ENCODE data around the gene PCDHA1.

PCDHA1 gene

DNA sequence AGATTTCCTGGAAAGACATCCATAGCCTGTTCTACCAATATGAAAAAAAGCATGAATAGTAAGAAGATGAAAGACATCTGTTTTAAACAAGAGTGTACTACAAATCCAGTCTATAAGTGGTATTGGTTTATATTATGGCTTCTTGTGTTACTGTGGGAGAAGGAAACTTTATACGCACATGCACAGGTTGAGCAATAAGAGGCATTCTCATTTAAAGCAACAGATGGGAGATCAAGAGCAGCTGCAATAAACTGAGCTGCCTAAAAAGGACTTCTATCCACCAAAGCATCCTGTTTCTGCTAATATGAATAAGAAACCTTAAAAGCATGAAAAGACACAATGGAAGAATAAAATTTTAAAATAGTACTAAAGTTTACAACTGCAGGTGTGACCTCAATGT, 256.6 kb downstream of the PCDHA1 start:
- no peak overlapping the region for H3K4me3 ChIP-seq (ENCODE audit: control insufficient read depth, low read depth, low read length)
- no peak for DNase-seq (ENCODE audit: low read depth)
- no peak for TF ChIP-seq CTCF (IDR thresholded peaks at IDR 0.05; ENCODE audit: control insufficient read depth, insufficient read depth, low read depth, low read length, missing control alignments)

DNA sequence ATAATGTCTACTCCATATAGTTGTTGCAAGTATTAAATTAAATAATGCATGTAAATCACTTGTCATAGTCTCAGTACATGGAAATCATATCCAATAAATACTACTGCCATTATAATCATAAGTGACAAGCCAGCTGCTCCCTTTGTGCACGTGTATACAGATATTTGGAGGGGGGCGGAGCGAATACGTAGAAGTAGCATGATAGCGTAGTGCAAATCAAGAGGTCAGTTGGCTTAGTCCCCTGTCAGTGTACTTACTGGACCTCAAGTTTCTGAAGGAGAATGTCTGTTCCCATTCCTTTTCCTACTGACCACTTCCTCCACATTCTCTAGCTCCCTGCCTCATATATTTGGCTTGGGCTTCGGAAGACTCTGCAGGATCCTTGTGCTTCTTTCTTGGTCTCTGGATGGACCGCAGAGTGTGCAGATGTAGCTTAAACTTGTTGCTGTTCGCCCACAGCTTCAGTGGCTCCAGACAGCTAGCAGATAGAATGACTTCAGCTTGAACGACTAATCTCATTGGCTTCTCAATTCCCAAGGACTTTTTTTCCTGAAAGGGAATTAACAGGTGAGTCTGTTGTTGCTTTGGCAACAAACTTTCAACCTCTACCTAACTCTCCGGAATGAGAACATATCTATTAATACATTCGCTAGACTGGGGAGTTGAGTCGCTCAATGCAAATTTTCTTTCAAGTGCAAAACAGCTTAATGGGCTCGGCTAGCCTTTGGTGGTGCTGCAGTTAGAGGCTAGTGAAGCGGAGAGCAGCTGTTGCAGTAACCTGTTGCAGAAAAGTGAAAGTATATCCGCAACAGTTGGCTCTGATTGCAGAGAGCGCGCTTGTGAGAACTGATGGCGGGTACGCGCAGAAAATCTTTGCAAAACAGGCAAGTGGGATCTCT, 264.9 kb downstream of the PCDHA1 start, which contains the start of gene PCDHB1:
PCDHB1 (plus strand) TSS at position 753 of the 899 bp plus-strand sequence; CDS start at position 850, 97 bp downstream.
- no peak for DNase-seq (ENCODE audit: low read depth)
- no peak for TF ChIP-seq CTCF (IDR thresholded peaks at IDR 0.05; ENCODE audit: control insufficient read depth, insufficient read depth, low read depth, low read length, missing control alignments)
- peak within 1 kb of the TSS; percentile 21 for H3K4me3 ChIP-seq (ENCODE audit: control insufficient read depth, low read depth, low read length)

GRCh38 chr5:141051521-141051866, 265.6 kb downstream of the PCDHA1 start:
- H3K4me3 ChIP-seq (ENCODE audit: control insufficient read depth, low read depth, low read length), result peak overlapping the region; percentile 21
- TF ChIP-seq CTCF (IDR thresholded peaks at IDR 0.05; ENCODE audit: control insufficient read depth, insufficient read depth, low read depth, low read length, missing control alignments), result no peak
- DNase-seq (ENCODE audit: low read depth), result no peak

All from AG09309 (cell line).